IMR-90 (cell line): ENCODE results near the gene NT5M. TPM values are rescaled to one million over a fixed set of nuclear protein-coding genes. Genes with fewer than 3 reads are reported as not detected.

ENCODE experiments used
- ATAC-seq: fragments of 200-7000 bp; cut with Tn5 transposase; 2 replicates; pipeline ENCODE4 v1.9.1; 2020; ENCODE audit warnings: low read depth, mild to moderate bottlenecking, moderate library complexity
- BruUV-seq: library from RNA; stranded (reverse); fragments of 400-500 nt; replicated peaks from 2 replicates; lab custom pipeline; 2021; lab: Mats Ljungman, UMichigan
- CTCF ChIA-PET: fragments of 300-600 bp; formaldehyde crosslinking; extraction: SDS; loops from one replicate; lab custom pipeline; 2021; ENCODE audit warnings: antibody characterized with exemption; lab: Yijun Ruan, JAX
- POLR2A ChIA-PET: fragments of 300-600 bp; sonication (Branson Sonifier 250); formaldehyde crosslinking; loops from one replicate; lab custom pipeline; 2022; ENCODE audit warnings: antibody characterized with exemption; ENCODE audit not compliant: unreplicated experiment; lab: Charles Lee
- DNase-seq: peaks from one replicate; pipeline ENCODE4 v3.0.0; 2013
- H2AFZ ChIP-seq: replicated peaks from 2 replicates; pipeline ENCODE3; 2013; ENCODE audit warnings: low read length, mild to moderate bottlenecking; ENCODE audit not compliant: poor library complexity
- H2AK5ac ChIP-seq: 2 replicates; pipeline ENCODE4 v1.6.1; 2013; ENCODE audit warnings: low read depth, low read length, inconsistent platforms
- H2AK9ac ChIP-seq: replicated peaks from 2 replicates; pipeline ENCODE3; 2013; ENCODE audit warnings: mild to moderate bottlenecking, low read depth, low read length, moderate library complexity; ENCODE audit not compliant: poor library complexity
- H2BK120ac ChIP-seq: 2 replicates; pipeline ENCODE4 v1.6.1; 2013; ENCODE audit warnings: low read depth, low read length, inconsistent platforms
- H2BK15ac ChIP-seq: 3 replicates; pipeline ENCODE4 v1.6.1; 2013; ENCODE audit warnings: low read depth, low read length, inconsistent platforms
- H2BK20ac ChIP-seq: 2 replicates; pipeline ENCODE4 v1.6.1; 2013; ENCODE audit warnings: low read depth, mild to moderate bottlenecking, inconsistent platforms, low read length, moderate library complexity
- H2BK5ac ChIP-seq: 2 replicates; pipeline ENCODE4 v1.6.1; 2013; ENCODE audit warnings: mild to moderate bottlenecking, low read depth, low read length, inconsistent platforms; ENCODE audit not compliant: poor library complexity, severe bottlenecking
- H3K14ac ChIP-seq: replicated peaks from 2 replicates; pipeline ENCODE4 v1.6.1; 2013; ENCODE audit warnings: low read depth, low read length, inconsistent platforms
- H3K18ac ChIP-seq: 2 replicates; pipeline ENCODE4 v1.6.1; 2013; ENCODE audit warnings: low read depth, low read length, control low read depth
- H3K23ac ChIP-seq: 2 replicates; pipeline ENCODE4 v1.6.1; 2013; ENCODE audit warnings: low read depth, low read length, inconsistent platforms
- H3K27ac ChIP-seq: 2 replicates; pipeline ENCODE4 v1.5.1; 2013; ENCODE audit warnings: mild to moderate bottlenecking, control low read depth, low read length; ENCODE audit not compliant: insufficient read depth
- H3K27me3 ChIP-seq: 2 replicates; pipeline ENCODE4 v1.6.1; 2013; ENCODE audit warnings: low read length; ENCODE audit not compliant: control insufficient read depth, insufficient read depth
- H3K36me3 ChIP-seq: 2 replicates; pipeline ENCODE4 v1.6.1; 2013; ENCODE audit warnings: low read length, mixed read lengths; ENCODE audit not compliant: control insufficient read depth, insufficient read depth
- H3K4ac ChIP-seq: 2 replicates; pipeline ENCODE4 v1.6.1; 2013; ENCODE audit warnings: low read depth, low read length, inconsistent platforms
- H3K4me1 ChIP-seq: 2 replicates; pipeline ENCODE4 v1.6.1; 2013; ENCODE audit warnings: low read length, mixed read lengths; ENCODE audit not compliant: control insufficient read depth, insufficient read depth
- H3K4me2 ChIP-seq: 2 replicates; pipeline ENCODE4 v1.6.1; 2013; ENCODE audit warnings: low read depth, mild to moderate bottlenecking, control low read depth, low read length, moderate library complexity
- H3K4me3 ChIP-seq: 2 replicates; pipeline ENCODE4 v1.5.1; 2013; ENCODE audit warnings: low read depth, mild to moderate bottlenecking, control low read depth, low read length, moderate library complexity; ENCODE audit not compliant: insufficient read depth
- H3K56ac ChIP-seq: 2 replicates; pipeline ENCODE4 v1.6.1; 2013; ENCODE audit warnings: low read length, inconsistent platforms; ENCODE audit not compliant: insufficient read depth; ENCODE audit errors: extremely low read depth
- H3K79me1 ChIP-seq, 2 experiments: 2 replicates each; pipeline ENCODE4 v1.6.1; 2013; ENCODE audit warnings: low read length in 2 of 2, inconsistent platforms in 1 of 2, low read depth in 1 of 2
- H3K9ac ChIP-seq: 2 replicates; pipeline ENCODE4 v1.6.1; 2013; ENCODE audit warnings: low read depth, low read length, control low read depth
- H3K9me1 ChIP-seq: 2 replicates; pipeline ENCODE4 v1.6.1; 2013; ENCODE audit warnings: low read length, inconsistent platforms; ENCODE audit not compliant: insufficient read depth
- H3K9me3 ChIP-seq: 2 replicates; pipeline ENCODE4 v1.6.1; 2013; ENCODE audit warnings: low read length; ENCODE audit not compliant: control insufficient read depth, insufficient read depth
- H4K20me1 ChIP-seq: 2 replicates; pipeline ENCODE4 v1.6.1; 2013; ENCODE audit warnings: low read length, inconsistent platforms; ENCODE audit not compliant: insufficient read depth
- H4K5ac ChIP-seq: 2 replicates; pipeline ENCODE4 v1.6.1; 2013; ENCODE audit warnings: mild to moderate bottlenecking, low read depth, low read length, control low read depth
- H4K8ac ChIP-seq, 2 experiments: 2 replicates each; pipeline ENCODE4 v1.6.1; 2013; ENCODE audit warnings: low read depth in 2 of 2, low read length in 2 of 2, control low read depth in 1 of 2, inconsistent platforms in 1 of 2
- H4K91ac ChIP-seq: 2 replicates; pipeline ENCODE4 v1.6.1; 2013; ENCODE audit warnings: low read depth, low read length, inconsistent platforms; ENCODE audit not compliant: insufficient read depth
- BHLHE40 ChIP-seq: fragments of 150-350 bp; IDR thresholded peaks from 2 replicates; pipeline ENCODE4 v1.6.1; 2016; ENCODE audit warnings: mild to moderate bottlenecking, low read depth, low read length
- CTCF ChIP-seq: conservative IDR thresholded peaks from 2 replicates; pipeline ENCODE4 v1.5.1; 2012; ENCODE audit warnings: mild to moderate bottlenecking, low read depth, low read length, improper control_type of control experiment
- FOS ChIP-seq: fragments of 150-350 bp; IDR thresholded peaks from 2 replicates; pipeline ENCODE4 v1.6.1; 2016; ENCODE audit warnings: low read depth, low read length
- NFE2L2 ChIP-seq: fragments of 150-350 bp; IDR thresholded peaks from 2 replicates; pipeline ENCODE4 v1.6.1; 2016; ENCODE audit warnings: low read depth, mild to moderate bottlenecking, low read length
- RFX5 ChIP-seq: IDR thresholded peaks from 2 replicates; pipeline ENCODE4 v1.8.0; 2012; ENCODE audit warnings: low read depth, mild to moderate bottlenecking, low read length, moderate library complexity
- WGBS, 2 experiments: methylation state at CpG; one replicate each; pipeline versions ENCODE4 v1.1.5 to v1.1.7; 2013; ENCODE audit warnings: missing lambda C conversion rate in 2 of 2; ENCODE audit not compliant: insufficient read length in 1 of 2; ENCODE audit errors: extremely low coverage in 2 of 2; 5-methylcytosine and 5-hydroxymethylcytosine counted together
- dilution Hi-C: fragments of 300-500 bp; cut with HindIII; formaldehyde crosslinking; loops from one replicate; pipeline ENCODE4 v1.14.3; 2018; ENCODE audit warnings: low sequenced_read_pairs; ENCODE audit not compliant: unreplicated experiment
- in situ Hi-C: fragments of 300-500 bp; cut with MboI; formaldehyde crosslinking; loops from 3 replicates; pipeline ENCODE4 v1.14.3; 2019; ENCODE audit warnings: low sequenced_read_pairs, inconsistent platforms, mixed read lengths
- intact Hi-C: fragments of 100-400 bp; cut with micrococcal nuclease; formaldehyde crosslinking; loops from 2 replicates; pipeline ENCODE4 v1.10.0; 2022
- polyA plus RNA-seq, 3 experiments: library from polyadenylated mRNA; depleted of rRNA; stranded (reverse); fragments of >200 nt; gene quantifications; 2 replicates each; pipeline ENCODE4 v1.2.3, GENCODE V29; 2012; ENCODE audit warnings: low replicate concordance in 1 of 3
- total RNA-seq: library from RNA; depleted of rRNA; stranded (reverse); fragments of >200 nt; gene quantifications from 2 replicates; pipeline ENCODE4 v1.2.3, GENCODE V29; 2012

Gene NT5M
- total and polyA plus RNA-seq, 2 of the 4 experiments (the other 2 are of a cell fraction), result 0.18 to 0.32 TPM

GRCh38 chr17:17342242-17342945 is 39.2 kb downstream of the NT5M start:
- intact Hi-C loops, result no loop called here
- no peak overlapping the region for H3K9ac ChIP-seq
- in situ Hi-C loops, result no loop called here
- H4K5ac ChIP-seq, result no peak overlapping the region
- no peak overlapping the region for H4K8ac ChIP-seq
- no peak overlapping the region for H2AK9ac ChIP-seq
- H2BK5ac ChIP-seq, result no peak overlapping the region
- no peak overlapping the region for H3K27ac ChIP-seq
- no peak for DNase-seq
- H3K79me1 ChIP-seq, result no peaks in the 10 kb centered on the region
- H2AK5ac ChIP-seq, result no peak overlapping the region
- no peak overlapping the region for H4K91ac ChIP-seq
- CTCF ChIA-PET, result no interaction called here
- H2AFZ ChIP-seq, result peak overlapping the region; percentile 26
- H4K20me1 ChIP-seq, result no peaks in the 10 kb centered on the region
- H3K18ac ChIP-seq, result no peak overlapping the region
- POLR2A ChIA-PET, result no interaction called here
- H3K56ac ChIP-seq, result no peak overlapping the region
- dilution Hi-C loops, result no loop called here
- no peak overlapping the region for H2BK20ac ChIP-seq
- H3K36me3 ChIP-seq, result no peaks in the 10 kb centered on the region
- H3K9me3 ChIP-seq, result no peaks in the 10 kb centered on the region
- no peak overlapping the region for H3K4me2 ChIP-seq
- no peak overlapping the region for H2BK15ac ChIP-seq
- no TSS peak for BruUV-seq
- no peak overlapping the region for H3K23ac ChIP-seq
- H3K4me3 ChIP-seq, result no peak overlapping the region
- no peak for TF ChIP-seq RFX5
- no peak for TF ChIP-seq FOS
- TF ChIP-seq CTCF, result no peak
- TF ChIP-seq NFE2L2, result no peak
- no peak for TF ChIP-seq BHLHE40
- H3K4ac ChIP-seq, result no peak overlapping the region
- H3K14ac ChIP-seq, result no peak overlapping the region
- H3K4me1 ChIP-seq, result no peaks in the 10 kb centered on the region
- 20% methylated on average over 2 of the region's 17 CpGs; no CpG with 5 or more reads in 1 of the 2 experiments for WGBS, 2 experiments
- H3K27me3 ChIP-seq, result peaks cover 10% of the 10 kb centered on the region; the same call in 1 of the 2 replicates
- no peaks in the 10 kb centered on the region for H3K9me1 ChIP-seq
- H2BK120ac ChIP-seq, result no peak overlapping the region
- ATAC-seq, result no peak
